ENCODE results near the gene GPR132.

Gene GPR132

DNA sequence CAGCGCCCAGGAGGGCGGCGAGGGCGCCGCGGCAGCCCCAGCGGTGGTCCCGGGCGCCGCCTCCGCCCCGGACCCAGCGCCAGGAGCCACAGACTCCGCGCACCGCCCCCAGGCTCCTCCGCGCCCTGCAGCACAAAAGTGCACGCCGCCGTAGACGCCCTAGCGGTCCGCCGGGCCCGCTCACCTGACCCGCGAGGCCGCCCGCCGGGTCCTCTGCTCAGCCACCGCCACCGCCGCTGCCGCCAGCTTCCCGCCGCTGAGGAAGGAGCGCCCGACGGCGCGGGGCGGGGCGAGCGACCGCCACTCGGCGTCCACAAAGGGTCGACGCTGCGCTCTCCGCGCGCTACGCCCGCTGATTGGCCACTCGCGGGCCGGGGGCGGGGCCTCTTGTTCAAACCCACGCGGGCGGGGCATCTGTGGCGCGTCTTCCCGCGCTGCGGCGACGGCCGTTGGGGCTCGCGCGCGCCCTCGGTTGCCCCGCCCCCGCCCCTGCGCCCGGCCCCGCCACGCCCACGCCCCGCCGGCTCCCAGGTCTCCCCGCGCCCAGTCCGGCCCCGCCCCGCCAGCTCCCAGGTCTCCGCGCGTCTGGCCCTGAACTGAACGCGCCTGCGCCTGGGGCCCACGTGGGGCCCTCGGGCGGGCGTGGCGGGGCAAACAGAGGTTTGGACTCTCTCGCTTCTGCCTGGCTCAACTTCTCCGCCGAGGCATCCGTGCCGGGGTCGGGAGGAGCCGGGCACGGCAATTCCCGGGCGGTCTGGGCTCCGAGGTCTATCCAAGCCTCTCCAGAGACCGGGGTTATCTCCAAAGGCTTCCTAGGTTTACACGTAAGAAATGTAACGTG lies 44.2 kb downstream of the GPR132 start, which contains the start of gene CDCA4:
Gene CDCA4, minus strand, starts transcription at position 269 of the 841 bp plus-strand sequence. CDS start 9,154 bp downstream, outside the sequence.
- peak; percentile 96 to 97 for DNase-seq (ENCODE audit: low read depth in 2 of 2)

DNA sequence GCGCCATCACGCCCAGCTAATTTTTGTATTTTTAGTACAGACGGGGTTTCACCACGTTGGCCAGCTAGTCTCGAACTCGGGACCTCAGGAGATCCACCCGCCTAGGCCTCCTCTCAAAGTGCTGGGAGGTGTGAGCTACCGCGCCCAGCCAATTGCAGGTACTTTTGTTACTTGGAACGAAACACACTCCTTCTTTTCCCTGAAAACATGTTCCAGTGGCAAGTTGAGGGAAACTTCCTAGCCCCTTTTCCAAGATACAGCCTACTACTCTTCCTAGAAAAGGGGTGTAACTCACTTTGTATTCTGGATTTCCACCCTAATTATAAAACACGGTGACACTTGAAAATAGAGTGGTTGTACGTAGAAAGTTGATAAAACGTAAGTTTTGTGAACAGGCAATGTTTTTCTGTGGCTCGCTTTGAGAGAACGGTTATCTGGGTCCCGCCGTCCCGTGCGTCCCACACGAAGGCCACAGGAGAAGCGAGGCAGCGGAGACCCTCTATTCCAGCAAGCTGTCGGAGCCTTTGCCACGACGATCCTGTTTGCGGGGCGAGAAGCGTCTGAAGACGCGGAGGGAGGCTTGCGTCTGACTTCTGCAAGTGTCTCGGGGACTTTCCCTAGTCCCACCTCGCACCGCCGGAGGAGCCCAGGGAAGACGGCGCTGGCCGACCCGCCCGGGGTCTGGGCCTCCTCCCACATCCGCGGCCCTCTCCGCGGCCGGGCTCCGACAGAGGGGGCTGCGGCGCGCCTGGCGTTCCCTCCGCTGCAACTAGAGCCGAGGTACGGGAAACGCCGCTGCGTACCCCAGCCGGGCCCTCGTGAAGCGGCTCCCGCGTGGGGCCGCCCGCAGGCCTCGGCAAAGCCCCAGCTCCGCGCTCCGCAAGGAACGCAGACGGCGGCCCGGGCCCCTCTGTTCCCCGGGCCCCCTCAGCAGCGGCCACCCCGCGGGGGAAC lies 45.1 kb downstream of the GPR132 start:
- DNase-seq (ENCODE audit: low read depth in 2 of 2), result peak; percentile 26 to 37

DNA sequence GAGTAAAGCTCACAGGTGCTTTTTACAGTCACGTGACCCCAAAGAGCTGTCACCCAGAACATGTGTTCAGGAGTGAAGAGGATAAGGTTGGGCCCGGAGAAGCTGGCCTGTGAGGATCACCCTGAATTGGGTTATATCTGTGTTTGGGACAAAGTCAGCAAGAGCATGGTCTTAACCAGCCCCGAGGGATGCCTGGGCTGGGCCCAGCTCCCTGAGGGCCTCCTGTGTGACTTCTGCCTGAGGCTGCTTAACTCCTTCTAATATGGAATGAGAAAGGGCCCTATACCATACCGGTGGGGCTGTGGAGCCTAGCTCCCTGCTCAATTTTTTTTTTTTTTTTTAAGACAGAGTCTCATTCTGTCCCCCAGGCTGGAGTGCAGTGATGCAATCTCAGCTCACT lies 46.8 kb downstream of the GPR132 start:
- DNase-seq (ENCODE audit: low read depth in 2 of 2), result no peak

DNA sequence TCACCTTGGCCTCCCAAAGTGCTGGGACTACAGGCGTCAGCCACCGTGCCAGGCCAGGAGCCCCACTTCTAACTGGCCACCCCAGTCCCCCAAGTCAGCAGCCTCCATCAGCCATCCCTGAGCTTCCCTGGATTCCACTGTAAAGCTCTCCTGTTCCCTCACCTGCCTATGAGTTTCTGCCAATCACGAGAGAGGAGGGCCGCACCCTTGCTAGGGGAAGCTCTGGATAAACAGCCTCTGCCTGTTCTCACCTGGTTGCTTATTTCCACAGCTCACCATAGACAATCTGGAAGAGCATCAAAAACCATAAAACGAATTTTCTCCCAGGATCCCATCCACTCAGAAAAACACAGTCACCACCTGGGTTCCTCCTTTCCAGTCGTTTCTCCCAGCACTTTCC lies 49.3 kb downstream of the GPR132 start:
- DNase-seq (ENCODE audit: low read depth in 2 of 2), result no peak

DNA sequence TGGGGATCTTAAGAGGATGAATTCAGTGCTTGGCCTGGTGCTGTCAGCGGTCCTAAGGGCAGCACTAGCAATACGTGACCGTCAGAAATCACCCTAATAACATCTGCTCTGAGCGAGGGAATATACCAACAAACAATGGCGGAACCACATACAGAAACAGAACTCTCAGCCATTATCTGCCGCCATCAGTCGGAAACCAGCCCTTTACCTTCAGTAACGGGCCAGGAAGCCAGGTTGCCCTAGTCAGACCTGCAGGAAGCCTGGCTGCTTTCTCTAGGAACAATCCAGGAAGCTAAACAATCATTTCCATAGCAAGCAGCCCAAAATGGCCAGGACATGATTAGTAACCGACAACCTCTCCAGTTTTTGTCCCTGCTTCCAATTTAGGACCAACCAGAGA lies 50.0 kb downstream of the GPR132 start:
- no peak for DNase-seq (ENCODE audit: low read depth in 2 of 2)

DNA sequence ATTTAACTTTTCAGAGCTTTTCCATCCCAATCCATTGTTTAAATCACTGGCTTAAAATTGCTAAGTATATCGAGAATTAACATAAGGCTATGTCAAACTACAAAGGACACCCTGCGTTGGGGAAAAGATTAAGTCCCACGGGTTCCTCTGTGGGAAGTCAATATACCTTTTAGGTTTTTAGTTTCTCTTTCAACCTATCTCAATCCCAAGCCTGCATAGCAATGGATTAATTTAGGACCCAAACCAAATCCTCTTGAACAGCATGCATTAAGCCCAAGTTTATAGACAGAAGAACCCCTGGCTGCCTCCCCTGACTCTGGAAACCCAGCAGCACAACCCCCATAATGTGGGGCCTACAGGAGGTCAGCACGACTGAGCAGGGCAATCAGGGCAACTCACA lies 50.6 kb downstream of the GPR132 start:
- DNase-seq (ENCODE audit: low read depth in 2 of 2), result no peak

DNA sequence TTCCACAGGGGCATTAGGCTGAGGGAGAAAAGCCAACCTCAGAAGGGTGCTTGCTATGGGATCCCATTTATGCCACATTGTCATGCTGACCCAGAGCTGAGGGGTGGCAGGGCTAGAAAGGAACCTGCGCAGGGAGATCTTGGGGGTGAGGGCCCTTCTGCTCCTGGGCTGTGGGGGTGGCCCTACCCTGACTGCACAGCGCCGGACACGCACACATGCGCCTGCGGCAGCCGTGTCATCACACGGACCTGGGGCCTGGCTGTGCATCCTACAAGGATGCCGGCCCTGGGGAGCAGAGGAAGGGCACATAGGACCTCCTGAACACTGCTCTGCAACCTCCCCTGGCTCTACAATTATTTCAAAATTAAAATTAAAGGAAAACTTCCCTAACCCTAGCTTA lies 51.2 kb downstream of the GPR132 start:
- no peak for DNase-seq (ENCODE audit: low read depth in 2 of 2)

DNA sequence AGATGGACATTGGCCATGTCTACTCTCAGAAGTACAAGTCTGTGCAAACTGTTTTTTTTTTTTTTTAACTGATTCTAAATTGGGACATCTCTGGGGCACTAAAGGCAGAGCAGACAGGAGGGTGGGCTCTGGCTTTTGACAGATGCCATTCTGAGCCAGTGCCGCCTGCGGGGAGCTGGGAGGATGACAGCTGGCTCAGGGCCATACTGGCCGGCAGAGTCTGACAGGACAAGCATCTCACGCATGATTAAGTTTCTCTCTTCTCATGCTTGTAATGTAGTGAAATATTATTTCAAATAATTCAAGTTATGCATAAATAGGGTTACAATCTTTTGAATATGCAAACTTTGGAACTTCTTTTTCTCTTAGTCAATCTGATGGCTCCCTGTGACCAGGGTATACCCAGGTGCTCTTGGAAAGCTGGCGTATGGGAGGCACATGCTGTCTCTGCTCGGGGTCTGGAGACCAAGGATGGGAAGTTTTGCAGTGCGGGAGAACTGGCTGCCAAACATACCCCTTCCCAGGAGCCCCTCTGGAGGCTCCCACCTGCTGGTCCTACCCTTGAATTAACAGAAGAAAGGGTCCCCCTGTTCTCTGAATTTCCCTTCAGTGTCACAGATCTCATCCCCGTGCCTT lies 52.0 kb downstream of the GPR132 start:
- no peak for DNase-seq (ENCODE audit: low read depth in 2 of 2)

DNA sequence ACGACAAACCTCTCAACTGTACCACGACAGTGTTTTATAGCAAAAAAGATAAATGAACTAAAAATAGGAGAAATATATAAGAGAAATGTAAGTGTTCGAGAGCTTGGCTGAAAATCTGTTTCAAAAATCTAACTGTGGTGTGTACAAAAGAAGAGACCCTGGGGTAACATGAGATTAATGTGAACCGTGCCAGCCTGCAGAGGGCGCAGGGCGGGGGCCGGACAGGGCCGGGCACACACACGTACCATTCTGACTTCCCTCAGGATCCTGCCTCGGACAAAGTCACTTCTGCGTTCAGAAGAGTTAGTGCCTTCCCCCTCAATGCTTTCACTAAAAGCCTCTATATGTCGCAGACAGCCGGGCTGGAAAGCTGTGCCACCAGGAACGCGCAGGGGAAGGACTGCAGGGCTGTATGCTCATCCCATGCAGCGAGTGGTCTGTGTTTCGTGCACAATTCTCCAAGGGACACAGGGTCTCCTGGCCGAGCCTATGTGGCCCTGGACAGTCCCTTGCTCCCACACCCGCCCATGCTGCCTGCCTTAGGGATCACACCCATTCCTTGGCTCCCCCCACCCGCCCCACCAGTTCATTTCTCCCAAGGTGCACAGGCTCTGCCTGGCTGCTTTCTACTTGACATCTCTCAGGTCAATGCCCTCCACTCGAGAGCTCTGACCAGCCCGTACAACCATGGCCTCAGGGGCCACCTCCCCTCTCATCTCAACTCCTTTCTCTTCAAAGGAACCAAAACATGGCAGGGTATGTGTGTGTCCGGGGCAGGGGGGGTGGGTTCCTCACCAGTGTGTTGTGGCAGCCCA lies 52.9 kb downstream of the GPR132 start:
- DNase-seq (ENCODE audit: low read depth in 2 of 2), result no peak

DNA sequence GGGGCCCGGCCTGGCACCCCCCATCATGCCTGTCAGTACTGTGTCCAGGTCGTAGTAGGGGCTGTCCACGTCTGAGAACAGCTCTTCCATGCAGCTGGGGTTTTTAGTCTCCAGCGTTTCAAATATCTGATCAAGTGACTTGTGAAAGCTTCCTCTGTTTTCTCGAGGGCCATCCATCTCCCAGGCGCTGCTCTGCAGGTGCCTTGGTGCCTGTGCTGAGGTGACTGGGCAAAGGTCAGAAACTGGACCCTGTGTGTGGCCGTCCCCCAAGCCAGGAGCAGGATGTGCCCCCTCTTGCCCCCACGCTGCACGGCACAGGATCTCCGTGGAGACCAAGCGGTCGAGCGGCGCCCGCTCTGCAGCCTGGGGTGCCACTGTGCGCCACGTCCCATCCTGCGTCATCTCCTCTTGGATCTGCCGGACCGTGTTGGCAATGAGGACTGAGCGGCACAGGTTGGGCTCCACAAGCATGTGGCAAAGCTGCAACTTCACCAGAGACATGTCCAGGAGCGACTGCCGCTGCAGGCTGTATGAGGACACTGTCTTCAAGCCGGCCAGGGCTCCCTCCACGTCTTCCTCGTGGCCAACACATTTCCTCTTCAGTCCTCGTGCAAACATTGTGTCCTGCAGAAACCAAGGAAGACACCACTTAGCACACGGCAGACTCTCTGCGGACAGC lies 53.8 kb downstream of the GPR132 start:
- no peak for DNase-seq (ENCODE audit: low read depth in 2 of 2)

DNA sequence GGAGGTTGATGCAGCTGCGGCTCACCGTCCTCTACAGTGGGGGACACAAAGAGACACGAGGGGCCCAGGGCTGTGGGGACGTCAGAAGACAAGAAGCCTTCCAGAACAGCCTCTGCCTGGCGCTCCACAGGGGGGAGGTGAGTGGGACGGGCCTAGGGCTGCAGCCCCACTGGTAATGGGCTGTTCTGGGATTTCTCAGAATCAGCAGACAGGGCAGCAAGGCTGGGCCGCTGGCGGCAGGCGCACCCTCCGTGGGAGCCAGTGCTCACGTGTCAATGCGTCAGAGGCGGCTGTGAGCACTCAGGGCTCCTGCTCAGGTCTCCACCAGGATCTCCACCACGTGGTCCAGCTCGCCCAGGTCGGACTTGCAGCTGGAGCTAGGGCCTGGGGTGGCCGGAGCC lies 54.3 kb downstream of the GPR132 start:
- DNase-seq (ENCODE audit: low read depth in 2 of 2), result no peak

DNA sequence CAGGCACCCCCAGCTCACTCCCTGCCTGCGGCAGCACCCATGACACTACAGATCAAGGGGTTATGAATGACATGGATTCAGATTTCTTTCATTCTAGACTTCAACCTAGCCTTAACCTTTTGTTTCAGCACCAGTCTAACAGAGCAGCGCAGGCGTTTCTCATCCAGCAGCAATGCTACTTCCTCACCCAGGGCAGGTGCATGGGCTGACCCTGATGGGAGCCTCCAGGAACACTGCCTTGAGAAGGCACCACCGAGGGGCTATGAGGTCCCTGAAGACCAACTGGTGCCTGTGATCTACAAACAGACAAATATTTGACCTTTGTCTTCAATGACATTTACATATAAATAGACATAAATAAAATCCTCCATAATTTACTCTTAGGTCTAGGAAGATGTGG lies 55.1 kb downstream of the GPR132 start:
- no peak for DNase-seq (ENCODE audit: low read depth in 2 of 2)

DNA sequence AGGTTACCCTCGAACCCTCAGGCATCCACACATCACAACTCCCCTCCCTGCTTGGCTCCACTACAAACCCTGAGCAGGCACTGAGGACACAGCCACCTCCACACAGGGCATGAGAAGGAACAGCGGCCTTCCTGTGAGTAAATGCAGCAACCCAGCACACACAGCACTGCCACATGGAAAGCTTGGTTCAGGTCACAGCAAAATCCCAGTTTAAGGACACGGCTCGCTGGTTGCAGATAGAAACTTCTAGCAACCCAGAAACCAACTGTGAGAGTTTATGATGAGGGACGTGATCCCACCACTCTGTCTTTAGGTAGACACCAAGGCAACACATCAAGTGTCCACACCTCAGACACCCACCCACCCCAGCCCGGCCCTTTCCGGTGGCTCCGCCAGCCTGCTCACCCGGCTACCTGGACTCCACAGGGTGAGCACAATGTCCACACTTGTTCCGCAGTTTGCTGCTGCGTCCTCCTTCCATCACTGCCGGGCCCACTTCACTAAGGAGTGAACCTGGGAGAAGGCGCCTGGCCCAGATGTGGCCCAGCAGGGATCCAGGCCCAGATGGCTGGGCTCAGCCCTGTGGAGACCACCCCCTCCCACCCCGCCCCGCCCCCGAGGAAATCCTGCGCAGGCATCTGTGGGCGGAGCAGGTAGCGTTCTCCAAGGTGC lies 57.5 kb downstream of the GPR132 start:
- no peak for DNase-seq (ENCODE audit: low read depth in 2 of 2)

DNA sequence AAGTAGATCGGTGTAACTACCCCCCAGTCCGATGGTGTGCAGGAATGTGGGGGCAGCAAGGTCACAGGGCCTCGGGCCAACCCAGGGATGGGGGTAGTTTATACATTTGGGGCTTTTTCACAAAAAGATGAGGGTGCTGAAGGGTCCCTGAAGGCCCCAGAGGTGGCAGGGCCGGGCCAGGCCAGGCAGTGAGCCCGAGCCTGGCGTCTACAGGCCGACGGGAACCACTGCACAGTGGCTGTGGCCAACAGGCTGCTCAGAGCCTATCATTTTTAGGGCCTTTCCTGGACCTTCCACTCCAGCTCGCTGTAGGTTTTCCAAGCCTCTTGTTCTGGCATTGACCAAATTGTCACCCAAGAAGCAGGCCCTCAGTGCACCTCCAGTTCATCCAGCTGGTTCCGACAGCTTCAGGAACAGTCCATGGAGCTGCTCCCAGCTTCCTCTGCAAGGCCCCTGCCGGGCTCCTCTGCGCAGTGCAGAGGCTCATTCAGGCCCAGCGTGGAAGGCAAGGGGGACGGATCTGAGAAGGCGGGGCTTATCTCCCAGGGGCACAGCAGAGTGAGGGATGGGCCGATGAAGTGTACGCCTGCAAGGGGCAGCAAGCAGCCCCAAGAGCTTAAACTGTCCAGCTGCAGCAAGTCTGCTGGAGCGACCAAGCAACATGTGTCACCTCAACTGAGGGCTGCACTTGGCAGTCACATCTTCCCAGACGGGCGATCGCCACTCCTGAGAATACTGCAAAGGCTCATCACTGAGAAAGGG lies 58.2 kb downstream of the GPR132 start:
- no peak for DNase-seq (ENCODE audit: low read depth in 2 of 2)

DNA sequence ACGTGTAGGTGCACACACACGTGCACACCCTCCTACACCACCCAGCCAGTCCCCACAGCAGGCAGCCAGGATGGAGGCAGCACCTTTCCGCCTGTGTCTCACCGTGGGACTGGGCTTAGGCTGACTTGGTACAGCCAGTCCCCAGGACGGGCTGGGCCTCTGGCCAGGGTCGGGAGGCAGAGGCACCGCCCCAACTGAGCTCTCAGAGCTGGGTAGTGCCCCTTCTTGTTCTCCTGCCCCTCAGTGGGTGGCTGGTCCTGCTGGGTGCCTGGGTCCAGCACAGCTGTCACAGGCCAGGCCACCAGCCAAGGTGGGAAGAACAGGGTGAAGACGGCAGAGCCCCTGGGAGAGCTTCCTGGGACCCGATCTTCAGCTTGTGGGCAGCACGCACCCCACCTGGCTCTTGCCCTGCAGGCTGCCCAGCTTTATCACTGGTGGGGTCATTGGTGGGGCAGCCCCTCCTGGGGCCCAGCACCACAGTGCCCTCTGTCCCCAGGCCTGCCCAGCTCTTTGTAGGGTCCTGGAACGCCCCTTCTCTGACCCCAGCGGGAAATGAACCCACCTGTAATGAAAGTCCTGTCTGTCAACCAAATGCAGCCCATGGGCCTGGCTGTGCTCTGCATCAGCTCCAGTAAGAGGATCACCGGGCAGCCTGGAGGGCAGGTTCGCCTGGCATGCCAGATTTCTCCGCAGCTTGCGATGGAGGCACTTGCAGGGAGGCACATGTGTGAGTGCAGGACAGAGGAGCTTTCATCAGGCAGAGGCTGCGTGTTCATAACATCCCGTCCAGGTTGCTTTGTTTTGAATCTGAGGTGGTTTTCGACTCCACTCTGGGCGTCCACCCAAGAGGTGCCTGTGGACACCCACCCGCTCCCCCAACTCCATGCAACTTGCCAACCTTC lies 59.0 kb downstream of the GPR132 start:
- DNase-seq (ENCODE audit: low read depth in 2 of 2), result no peak

DNA sequence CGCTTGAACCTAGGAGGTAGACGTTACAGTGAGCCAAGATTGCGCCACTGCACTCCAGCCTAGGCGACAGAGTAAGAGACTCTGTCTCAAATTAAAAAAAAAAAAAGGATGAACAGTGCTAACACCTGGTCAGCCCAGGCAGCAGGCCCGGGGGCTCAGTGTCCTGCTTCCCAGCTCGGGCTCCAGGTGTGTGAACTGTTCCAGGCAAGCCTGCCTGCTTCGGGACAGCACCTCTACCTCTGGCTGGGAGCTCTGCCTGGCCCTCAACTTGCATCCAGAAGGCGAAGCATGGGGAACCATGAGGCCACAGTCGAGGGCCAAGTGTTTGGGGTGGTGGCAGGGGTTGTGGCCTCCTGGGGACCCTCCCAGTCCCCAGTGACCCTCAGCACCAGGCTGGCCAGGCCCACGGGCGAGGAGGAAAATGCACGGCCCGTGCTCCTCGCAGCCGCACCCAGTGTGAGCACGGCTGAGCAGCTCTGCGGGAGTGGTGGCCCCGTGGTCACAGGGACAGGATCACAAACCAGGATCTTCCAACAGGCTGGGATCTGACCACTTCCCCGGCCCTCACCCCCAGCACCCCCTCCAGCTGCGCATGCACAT lies 59.8 kb downstream of the GPR132 start:
- no peak for DNase-seq (ENCODE audit: low read depth in 2 of 2)
